SK-N-SH treated with all-trans-retinoic acid at 6 μM for 48 hours (cell line): ENCODE data around the gene TMEM184A.
A peak's percentile ranks its signal among the peaks of the same experiment; 100 is the strongest.

Experiments
- ATAC-seq: fragments of 200-7000 bp; cut with Tn5 transposase; 3 replicates; pipeline ENCODE4 v1.9.1; 2020; ENCODE audit warnings: mild to moderate bottlenecking, moderate library complexity
- BACH2 ChIP-seq: fragments of 250-450 bp; sonication (Bioruptor Pico); IDR thresholded peaks from 2 replicates; pipeline ENCODE4 v1.9.0; 2021; ENCODE audit warnings: mild to moderate bottlenecking, borderline replicate concordance
- CSDC2 ChIP-seq: fragments of 250-450 bp; sonication (Bioruptor Pico); IDR thresholded peaks from 2 replicates; pipeline ENCODE4 v1.5.0; 2020; ENCODE audit warnings: mild to moderate bottlenecking, moderate library complexity
- CSRNP3 ChIP-seq: fragments of 250-450 bp; sonication (Bioruptor Pico); IDR thresholded peaks from 2 replicates; pipeline ENCODE4 v1.5.1; 2021; ENCODE audit warnings: mild to moderate bottlenecking, moderate library complexity
- ESRRG ChIP-seq: fragments of 250-450 bp; sonication (Bioruptor Pico); IDR thresholded peaks from 2 replicates; pipeline ENCODE4 v1.6.1; 2021; ENCODE audit warnings: mild to moderate bottlenecking
- GLIS3 ChIP-seq: fragments of 250-450 bp; sonication (Bioruptor Pico); IDR thresholded peaks from 2 replicates; pipeline ENCODE4 v1.5.0; 2020; ENCODE audit warnings: mild to moderate bottlenecking, moderate library complexity
- ISL1 ChIP-seq: fragments of 250-450 bp; sonication (Bioruptor Pico); IDR thresholded peaks from 2 replicates; pipeline ENCODE4 v2.1.2; 2022; ENCODE audit warnings: mild to moderate bottlenecking, moderate library complexity
- OSR1 ChIP-seq: fragments of 250-450 bp; sonication (Bioruptor Pico); IDR thresholded peaks from 2 replicates; pipeline ENCODE4 v1.8.0; 2022; ENCODE audit warnings: moderate library complexity, mild to moderate bottlenecking, inconsistent platforms
- RARB ChIP-seq: fragments of 250-450 bp; sonication (Bioruptor Pico); IDR thresholded peaks from 2 replicates; pipeline ENCODE4 v1.8.0; 2021; ENCODE audit warnings: mild to moderate bottlenecking, moderate library complexity
- SNAI2 ChIP-seq: fragments of 250-450 bp; sonication (Bioruptor Pico); IDR thresholded peaks from 2 replicates; pipeline ENCODE4 v1.5.0; 2020; ENCODE audit warnings: mild to moderate bottlenecking, moderate library complexity
- TCF4 ChIP-seq: fragments of 250-450 bp; sonication (Bioruptor Pico); IDR thresholded peaks from 2 replicates; pipeline ENCODE4 v1.8.0; 2021; ENCODE audit warnings: mild to moderate bottlenecking, moderate library complexity, borderline replicate concordance
- TOX ChIP-seq: fragments of 250-450 bp; sonication (Bioruptor Pico); IDR thresholded peaks from 2 replicates; pipeline ENCODE4 v1.8.0; 2021; ENCODE audit warnings: mild to moderate bottlenecking, moderate library complexity, borderline replicate concordance
- TSHZ2 ChIP-seq: fragments of 250-450 bp; sonication (Bioruptor Pico); IDR thresholded peaks from 2 replicates; pipeline ENCODE4 v1.5.0; 2020; ENCODE audit warnings: mild to moderate bottlenecking, moderate library complexity
- ZC3H10 ChIP-seq: fragments of 250-450 bp; sonication (Bioruptor Pico); IDR thresholded peaks from 2 replicates; pipeline ENCODE4 v1.5.1; 2021; ENCODE audit warnings: mild to moderate bottlenecking, moderate library complexity
- ZFP3 ChIP-seq: fragments of 250-450 bp; sonication (Bioruptor Pico); IDR thresholded peaks from 2 replicates; pipeline ENCODE4 v1.5.0; 2020; ENCODE audit warnings: mild to moderate bottlenecking, moderate library complexity
- ZFP30 ChIP-seq: fragments of 450-650 bp; formaldehyde crosslinking; IDR thresholded peaks from 2 replicates; pipeline ENCODE4 v1.5.0; 2022; ENCODE audit warnings: mild to moderate bottlenecking, moderate library complexity
- ZNF565 ChIP-seq: fragments of 450-650 bp; formaldehyde crosslinking; conservative IDR thresholded peaks from 2 replicates; pipeline ENCODE4 v1.5.0; 2020; ENCODE audit warnings: low read depth, mild to moderate bottlenecking, moderate library complexity
- ZNF70 ChIP-seq: fragments of 450-650 bp; formaldehyde crosslinking; IDR thresholded peaks from 2 replicates; pipeline ENCODE4 v1.5.0; 2020; ENCODE audit warnings: mild to moderate bottlenecking, moderate library complexity
- TF ChIP-seq, protein P1 (sequence below): fragments of 250-450 bp; sonication (Bioruptor Pico); IDR thresholded peaks from 2 replicates; pipeline ENCODE4 v1.5.1; 2020; ENCODE audit warnings: low read depth, mild to moderate bottlenecking, moderate library complexity
- TF ChIP-seq, protein P2 (sequence below): fragments of 250-450 bp; sonication (Bioruptor Pico); IDR thresholded peaks from 2 replicates; pipeline ENCODE4 v1.8.0; 2021; ENCODE audit warnings: low read depth, mild to moderate bottlenecking, moderate library complexity, borderline replicate concordance
- TF ChIP-seq, protein P3 (sequence below): fragments of 250-450 bp; sonication (Bioruptor Pico); IDR thresholded peaks from 2 replicates; pipeline ENCODE4 v1.8.0; 2020; ENCODE audit warnings: mild to moderate bottlenecking, moderate library complexity, borderline replicate concordance

Gene TMEM184A

DNA sequence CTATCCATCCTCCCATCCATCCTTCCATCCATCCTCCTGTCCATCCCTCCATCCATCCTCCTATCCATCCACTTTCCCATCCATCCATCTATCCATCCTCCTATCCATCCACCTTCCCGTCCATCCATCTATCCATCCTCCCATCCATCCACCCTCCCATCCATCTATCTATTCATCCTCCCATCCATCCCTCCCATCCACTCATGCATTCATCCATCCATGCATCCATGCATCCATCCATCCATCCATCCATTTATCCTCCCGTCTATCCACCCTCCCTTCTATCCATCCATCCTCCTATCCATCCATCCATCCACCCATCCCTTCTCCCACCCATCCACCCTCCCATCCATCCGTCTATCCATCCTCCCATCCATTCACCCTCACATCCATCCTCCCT lies 39.0 kb upstream of the TMEM184A start:
- TF ChIP-seq TSHZ2 (CRISPR knock-in tag) (no peak), GLIS3 (no peak), ESRRG (CRISPR knock-in tag) (no peak), ZNF565 (CRISPR knock-in tag) (no peak), TOX (CRISPR knock-in tag) (no peak), ZFP30 (CRISPR knock-in tag) (no peak), ZNF70 (CRISPR knock-in tag) (no peak)
- TF ChIP-seq, protein P1, sequence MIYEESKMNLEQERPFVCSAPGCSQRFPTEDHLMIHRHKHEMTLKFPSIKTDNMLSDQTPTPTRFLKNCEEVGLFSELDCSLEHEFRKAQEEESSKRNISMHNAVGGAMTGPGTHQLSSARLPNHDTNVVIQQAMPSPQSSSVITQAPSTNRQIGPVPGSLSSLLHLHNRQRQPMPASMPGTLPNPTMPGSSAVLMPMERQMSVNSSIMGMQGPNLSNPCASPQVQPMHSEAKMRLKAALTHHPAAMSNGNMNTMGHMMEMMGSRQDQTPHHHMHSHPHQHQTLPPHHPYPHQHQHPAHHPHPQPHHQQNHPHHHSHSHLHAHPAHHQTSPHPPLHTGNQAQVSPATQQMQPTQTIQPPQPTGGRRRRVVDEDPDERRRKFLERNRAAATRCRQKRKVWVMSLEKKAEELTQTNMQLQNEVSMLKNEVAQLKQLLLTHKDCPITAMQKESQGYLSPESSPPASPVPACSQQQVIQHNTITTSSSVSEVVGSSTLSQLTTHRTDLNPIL (CRISPR knock-in tag), result no peak

DNA sequence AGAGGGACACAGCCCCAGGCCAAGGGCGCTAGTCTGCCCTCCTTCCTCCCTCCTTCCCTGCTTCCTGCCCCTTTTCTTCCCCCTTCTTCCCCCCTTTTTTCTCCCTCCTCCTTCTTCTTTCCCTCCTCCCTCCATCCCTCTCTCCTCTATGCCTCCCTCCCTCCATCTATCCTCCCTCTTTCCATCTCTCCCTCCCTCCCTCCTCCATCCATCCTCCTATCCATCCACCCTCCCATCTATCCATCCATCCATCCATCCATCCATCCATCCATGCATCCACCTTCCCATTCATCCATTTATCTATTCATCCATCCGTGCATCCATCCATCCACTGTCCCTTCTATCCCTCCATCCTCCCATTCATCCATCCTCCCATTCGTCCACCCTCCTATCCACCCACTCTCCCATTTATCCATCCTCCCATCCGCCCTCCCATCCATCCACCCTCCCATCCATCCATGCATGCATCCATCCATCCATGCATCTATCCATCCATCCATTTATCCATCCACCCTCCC lies 38.0 kb upstream of the TMEM184A start:
- no peak for TF ChIP-seq ISL1 (CRISPR knock-in tag)
- TF ChIP-seq GLIS3, result no peak
- no peak for TF ChIP-seq ZFP30 (CRISPR knock-in tag)
- no peak for TF ChIP-seq BACH2 (CRISPR knock-in tag)
- no peak for TF ChIP-seq TCF4 (CRISPR knock-in tag)
- no peak; the same call in 2 of the 3 replicates for ATAC-seq

More for the DNA sequence above, 39.0 kb upstream of the TMEM184A start:
- no peak for ATAC-seq

- TF ChIP-seq ESRRG (CRISPR knock-in tag) (no peak), CSDC2 (CRISPR knock-in tag) (no peak), OSR1 (CRISPR knock-in tag) (no peak), RARB (CRISPR knock-in tag) (no peak), TCF4 (CRISPR knock-in tag) (no peak), ZFP3 (no peak), BACH2 (CRISPR knock-in tag) (no peak), ZNF70 (CRISPR knock-in tag) (no peak)
- TF ChIP-seq, protein P1 (CRISPR knock-in tag), result no peak
- TF ChIP-seq, protein P2, sequence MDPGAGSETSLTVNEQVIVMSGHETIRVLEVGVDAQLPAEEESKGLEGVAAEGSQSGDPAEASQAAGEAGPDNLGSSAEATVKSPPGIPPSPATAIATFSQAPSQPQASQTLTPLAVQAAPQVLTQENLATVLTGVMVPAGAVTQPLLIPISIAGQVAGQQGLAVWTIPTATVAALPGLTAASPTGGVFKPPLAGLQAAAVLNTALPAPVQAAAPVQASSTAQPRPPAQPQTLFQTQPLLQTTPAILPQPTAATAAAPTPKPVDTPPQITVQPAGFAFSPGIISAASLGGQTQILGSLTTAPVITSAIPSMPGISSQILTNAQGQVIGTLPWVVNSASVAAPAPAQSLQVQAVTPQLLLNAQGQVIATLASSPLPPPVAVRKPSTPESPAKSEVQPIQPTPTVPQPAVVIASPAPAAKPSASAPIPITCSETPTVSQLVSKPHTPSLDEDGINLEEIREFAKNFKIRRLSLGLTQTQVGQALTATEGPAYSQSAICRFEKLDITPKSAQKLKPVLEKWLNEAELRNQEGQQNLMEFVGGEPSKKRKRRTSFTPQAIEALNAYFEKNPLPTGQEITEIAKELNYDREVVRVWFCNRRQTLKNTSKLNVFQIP (CRISPR knock-in tag), result no peak
- TF ChIP-seq, protein P3, sequence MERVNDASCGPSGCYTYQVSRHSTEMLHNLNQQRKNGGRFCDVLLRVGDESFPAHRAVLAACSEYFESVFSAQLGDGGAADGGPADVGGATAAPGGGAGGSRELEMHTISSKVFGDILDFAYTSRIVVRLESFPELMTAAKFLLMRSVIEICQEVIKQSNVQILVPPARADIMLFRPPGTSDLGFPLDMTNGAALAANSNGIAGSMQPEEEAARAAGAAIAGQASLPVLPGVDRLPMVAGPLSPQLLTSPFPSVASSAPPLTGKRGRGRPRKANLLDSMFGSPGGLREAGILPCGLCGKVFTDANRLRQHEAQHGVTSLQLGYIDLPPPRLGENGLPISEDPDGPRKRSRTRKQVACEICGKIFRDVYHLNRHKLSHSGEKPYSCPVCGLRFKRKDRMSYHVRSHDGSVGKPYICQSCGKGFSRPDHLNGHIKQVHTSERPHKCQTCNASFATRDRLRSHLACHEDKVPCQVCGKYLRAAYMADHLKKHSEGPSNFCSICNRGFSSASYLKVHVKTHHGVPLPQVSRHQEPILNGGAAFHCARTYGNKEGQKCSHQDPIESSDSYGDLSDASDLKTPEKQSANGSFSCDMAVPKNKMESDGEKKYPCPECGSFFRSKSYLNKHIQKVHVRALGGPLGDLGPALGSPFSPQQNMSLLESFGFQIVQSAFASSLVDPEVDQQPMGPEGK, result no peak
- peak; percentile 80 for ATAC-seq
These were observed 37.3 kb upstream of the TMEM184A start for GRCh38 chr7:1593091-1593866.

- ATAC-seq, result no peak
- TF ChIP-seq TOX (CRISPR knock-in tag), result no peak
- TF ChIP-seq SNAI2 (CRISPR knock-in tag), result no peak
- no peak for TF ChIP-seq GLIS3
- TF ChIP-seq ESRRG (CRISPR knock-in tag), result no peak
- no peak for TF ChIP-seq BACH2 (CRISPR knock-in tag)
- no peak for TF ChIP-seq ZFP3
- TF ChIP-seq CSRNP3, result no peak
- no peak for TF ChIP-seq ZFP30 (CRISPR knock-in tag)
- TF ChIP-seq CSDC2 (CRISPR knock-in tag), result no peak
- TF ChIP-seq TCF4 (CRISPR knock-in tag), result no peak
- TF ChIP-seq ZNF70 (CRISPR knock-in tag), result no peak
- no peak for TF ChIP-seq ISL1 (CRISPR knock-in tag)
- TF ChIP-seq RARB (CRISPR knock-in tag), result no peak
- no peak for TF ChIP-seq ZC3H10 (CRISPR knock-in tag)
- TF ChIP-seq, protein P1 (CRISPR knock-in tag), result no peak
These were observed 36.4 kb upstream of the TMEM184A start for GRCh38 chr7:1592299-1592871.
